ENCODE measurements around the gene PTGIS.

The PTGIS gene

GRCh38 chr20:49496553-49497397 is 71.2 kb downstream of the PTGIS start:
- TF ChIP-seq CTCF (conservative IDR thresholded peaks at IDR 0.05; ENCODE audit: low read length) = no peak
- no peak overlapping the region for H3K4me3 ChIP-seq (ENCODE audit: low read length)

GRCh38 chr20:49496043-49496442 is 71.9 kb downstream of the PTGIS start:
- no peak for TF ChIP-seq CTCF (conservative IDR thresholded peaks at IDR 0.05; ENCODE audit: low read length)
- no peak overlapping the region for H3K4me3 ChIP-seq (ENCODE audit: low read length)
- no peak for DNase-seq (ENCODE audit: low read depth)

More at GRCh38 chr20:49496553-49497397, 71.2 kb downstream of the PTGIS start:
- DNase-seq (ENCODE audit: low read depth) = no peak

GRCh38 chr20:49490689-49491088 is 77.2 kb downstream of the PTGIS start:
- H3K4me3 ChIP-seq (ENCODE audit: low read length) = no peak overlapping the region
- DNase-seq (ENCODE audit: low read depth) = no peak
- TF ChIP-seq CTCF (conservative IDR thresholded peaks at IDR 0.05; ENCODE audit: low read length) = no peak

- no peak for TF ChIP-seq CTCF (conservative IDR thresholded peaks at IDR 0.05; ENCODE audit: low read length)
- no peak for DNase-seq (ENCODE audit: low read depth)
- H3K4me3 ChIP-seq (ENCODE audit: low read length) = no peak overlapping the region
Observed at GRCh38 chr20:49489688-49490087, 78.2 kb downstream of the PTGIS start.

- no peak for DNase-seq (ENCODE audit: low read depth)
- no peak for TF ChIP-seq CTCF (conservative IDR thresholded peaks at IDR 0.05; ENCODE audit: low read length)
- no peak overlapping the region for H3K4me3 ChIP-seq (ENCODE audit: low read length)
Observed at GRCh38 chr20:49486064-49486463, 81.9 kb downstream of the PTGIS start.

- no peak overlapping the region for H3K4me3 ChIP-seq (ENCODE audit: low read length)
- DNase-seq (ENCODE audit: low read depth) = no peak
- TF ChIP-seq CTCF (conservative IDR thresholded peaks at IDR 0.05; ENCODE audit: low read length) = no peak
Observed at GRCh38 chr20:49485563-49485962, 82.4 kb downstream of the PTGIS start.
